HG03565 (cell line): ENCODE results near the gene SSH2.
A peak's percentile ranks its signal among the peaks of the same experiment; 100 is the strongest.

Experiments
- ATAC-seq: cut with Tn5 transposase; IDR thresholded peaks from one replicate; pipeline ENCODE4 v1.9.1; 2021; ENCODE audit warnings: mild to moderate bottlenecking, moderate library complexity; ENCODE audit not compliant: unreplicated experiment

Gene SSH2

GRCh38 chr17:29592850-29593551, 337.0 kb downstream of the SSH2 start, which contains the start of gene ANKRD13B:
TSS of gene ANKRD13B (plus strand) at chr17:29593132. CDS start at chr17:29593622, 490 bp downstream.
- ATAC-seq: no peak

- no peak for ATAC-seq
Observed at GRCh38 chr17:29591737-29592608, 338.1 kb downstream of the SSH2 start.

- ATAC-seq: no peak
Observed at GRCh38 chr17:29591146-29591736, 338.8 kb downstream of the SSH2 start.

GRCh38 chr17:29590411-29591145, 339.4 kb downstream of the SSH2 start:
- ATAC-seq: no peak

GRCh38 chr17:29589524-29590410, 340.3 kb downstream of the SSH2 start, which contains the start of gene GIT1:
TSS of gene GIT1 (minus strand) at chr17:29589648. CDS start at chr17:29589378, 270 bp downstream.
- ATAC-seq: peak; percentile 38

- peak; percentile 3 for ATAC-seq
Observed at GRCh38 chr17:29588562-29589411, 341.2 kb downstream of the SSH2 start.

GRCh38 chr17:29588017-29588561, 341.9 kb downstream of the SSH2 start:
- no peak for ATAC-seq

- no peak for ATAC-seq
Observed at GRCh38 chr17:29587591-29587990, 342.4 kb downstream of the SSH2 start.

GRCh38 chr17:29586676-29587469, 343.2 kb downstream of the SSH2 start:
- no peak for ATAC-seq

- ATAC-seq: no peak
Observed at GRCh38 chr17:29585080-29585751, 344.8 kb downstream of the SSH2 start.

GRCh38 chr17:29584452-29585079, 345.5 kb downstream of the SSH2 start:
- ATAC-seq: no peak

GRCh38 chr17:29583324-29584248, 346.4 kb downstream of the SSH2 start:
- no peak for ATAC-seq

GRCh38 chr17:29582772-29583171, 347.3 kb downstream of the SSH2 start:
- no peak for ATAC-seq

GRCh38 chr17:29582254-29582765, 347.7 kb downstream of the SSH2 start:
- ATAC-seq: no peak

- ATAC-seq: no peak
Observed at GRCh38 chr17:29581583-29582253, 348.3 kb downstream of the SSH2 start.
